HG03108 (cell line): ENCODE measurements around the gene STEAP1.
A peak's percentile ranks its signal among the peaks of the same experiment; 100 is the strongest.
"Not testable (repeated sequence)": the region's sequence is repeated elsewhere in the genome, so short reads cannot be mapped to it uniquely, and the experiment has no call there.

Experiments
- ATAC-seq: cut with Tn5 transposase; IDR thresholded peaks from one replicate; pipeline ENCODE4 v1.9.1; 2021; ENCODE audit warnings: moderate library complexity; ENCODE audit not compliant: unreplicated experiment

STEAP1 gene

DNA sequence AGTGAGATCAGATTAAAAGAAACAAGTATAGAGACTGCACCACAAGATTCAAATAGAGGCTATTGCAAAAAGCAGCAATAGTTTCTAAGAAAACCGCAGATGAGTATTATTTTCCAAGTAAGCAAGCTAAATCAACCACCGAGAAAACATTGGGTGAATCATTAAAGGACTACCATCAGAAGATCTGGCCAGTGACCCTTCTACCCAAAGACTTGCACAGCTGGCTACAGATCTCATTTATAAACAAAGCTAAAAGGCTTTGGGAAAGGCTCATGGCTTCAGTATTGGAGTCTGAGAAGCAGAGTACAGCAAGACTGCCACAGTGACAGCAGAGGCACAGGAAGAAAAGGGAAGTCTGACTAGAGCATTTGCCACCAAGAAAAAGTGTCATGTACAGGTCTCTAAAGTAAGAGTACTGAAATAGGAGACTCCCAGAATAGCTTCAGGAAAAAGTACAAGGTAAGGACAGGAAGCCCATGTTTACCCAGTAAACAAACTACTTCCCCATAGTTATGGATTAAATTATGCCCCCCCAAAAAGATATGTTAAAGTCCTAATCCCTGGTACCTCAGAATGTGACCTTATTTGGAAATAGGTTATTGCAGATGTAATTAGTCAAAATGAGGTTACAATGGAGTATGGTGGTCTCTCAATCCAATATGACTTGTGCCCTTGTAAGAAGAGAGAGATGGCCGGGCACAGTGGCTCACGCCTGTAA is 19.0 kb downstream of the STEAP1 start:
- peak; percentile 91 for ATAC-seq

DNA sequence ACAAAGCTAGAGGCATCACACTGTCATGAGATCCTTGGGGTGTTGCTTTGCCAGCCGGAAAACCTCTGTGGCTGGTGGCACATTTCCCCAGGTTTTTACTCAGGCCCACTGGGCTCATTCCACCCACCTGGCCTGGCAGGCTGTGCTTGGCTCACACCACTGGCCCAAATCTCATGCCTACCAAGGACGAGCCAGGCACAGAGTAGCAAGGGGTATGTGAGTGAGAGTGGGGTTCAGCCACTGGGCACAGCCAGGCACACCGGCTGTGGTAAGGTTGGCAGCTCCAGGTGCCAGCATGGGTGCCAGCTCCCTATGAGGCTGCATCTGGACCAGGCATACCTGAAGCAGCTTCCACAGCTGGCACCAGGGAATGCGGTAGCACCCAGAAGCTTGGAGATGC is 21.4 kb downstream of the STEAP1 start:
- no peak for ATAC-seq

DNA sequence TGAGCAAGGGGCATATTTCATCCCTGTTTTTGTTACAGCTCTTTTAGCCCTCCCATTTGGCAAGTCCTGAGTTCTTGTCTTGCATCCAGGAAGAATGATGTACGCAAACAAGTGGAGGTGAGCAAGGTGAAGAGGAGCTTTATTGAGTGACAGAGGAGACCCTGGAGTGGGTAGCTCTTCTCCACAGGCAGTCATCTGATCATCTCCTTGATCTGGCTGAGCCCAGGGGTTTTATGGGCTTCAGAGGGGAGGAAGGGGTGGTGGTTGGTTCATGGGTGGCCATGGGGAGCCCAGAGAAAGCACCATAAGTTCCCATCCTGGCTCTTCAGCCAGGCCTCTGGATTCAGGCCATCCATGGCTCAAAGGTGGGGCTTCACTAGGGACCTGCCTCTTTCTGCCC is 21.9 kb downstream of the STEAP1 start:
- ATAC-seq, result no peak

- ATAC-seq, result no peak
These were observed 23.9 kb downstream of the STEAP1 start for GRCh38 chr7:90178166-90178565.

DNA sequence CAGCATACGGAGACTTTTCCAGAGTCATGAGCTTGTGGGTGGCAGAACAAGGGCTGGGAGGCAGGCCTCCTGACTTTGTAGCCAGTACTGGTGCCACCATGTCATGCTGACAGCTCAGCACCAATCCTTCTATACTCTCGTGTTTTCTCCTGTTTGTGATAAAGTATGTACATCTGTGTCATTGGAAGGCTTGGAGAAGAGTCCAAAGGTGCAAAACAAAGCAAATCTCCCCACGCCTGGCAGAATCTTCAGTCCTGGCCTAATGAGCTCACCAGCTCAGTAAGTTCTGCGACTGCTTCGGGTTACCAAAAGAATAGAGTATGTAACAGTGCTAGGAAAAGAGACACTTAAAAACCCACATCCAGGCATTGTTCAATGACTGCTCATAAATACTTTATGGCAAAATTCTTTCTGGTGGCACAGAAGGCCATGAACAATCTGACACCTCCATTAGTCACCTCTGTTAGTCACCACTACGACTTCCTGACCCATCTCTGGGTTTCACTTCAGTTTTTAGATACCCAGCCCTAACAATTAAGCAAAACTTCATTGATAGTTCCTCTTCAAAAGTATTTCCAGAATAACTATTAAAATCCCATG is 24.5 kb downstream of the STEAP1 start:
- peak; percentile 96 for ATAC-seq

DNA sequence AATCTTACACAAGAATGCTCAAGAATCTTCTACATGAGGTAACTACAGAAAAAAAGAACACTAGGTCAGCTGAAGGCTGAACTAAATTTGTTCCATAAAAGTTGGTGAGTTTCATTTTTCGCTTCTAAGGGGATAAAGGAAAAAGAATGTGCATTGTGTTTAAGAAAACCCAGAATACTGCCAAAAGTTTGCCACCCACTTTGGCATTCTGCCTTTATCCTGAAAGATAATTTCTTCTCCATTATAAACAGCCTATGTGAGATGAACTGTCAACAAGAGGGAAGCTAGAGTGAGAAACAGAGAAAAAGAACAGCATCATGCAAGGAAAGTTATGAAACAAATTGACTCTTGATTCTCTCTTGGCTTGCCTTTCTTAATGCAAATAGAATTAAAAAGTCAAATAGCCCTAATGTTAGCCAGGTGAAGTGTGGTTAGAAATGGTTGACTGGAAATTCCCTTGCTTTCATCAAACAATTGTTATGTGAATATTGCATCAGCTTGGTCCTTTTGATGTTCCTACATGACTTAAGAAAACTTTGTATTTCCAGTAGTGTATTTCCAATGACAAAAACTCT is 25.8 kb downstream of the STEAP1 start:
- ATAC-seq, result no peak

DNA sequence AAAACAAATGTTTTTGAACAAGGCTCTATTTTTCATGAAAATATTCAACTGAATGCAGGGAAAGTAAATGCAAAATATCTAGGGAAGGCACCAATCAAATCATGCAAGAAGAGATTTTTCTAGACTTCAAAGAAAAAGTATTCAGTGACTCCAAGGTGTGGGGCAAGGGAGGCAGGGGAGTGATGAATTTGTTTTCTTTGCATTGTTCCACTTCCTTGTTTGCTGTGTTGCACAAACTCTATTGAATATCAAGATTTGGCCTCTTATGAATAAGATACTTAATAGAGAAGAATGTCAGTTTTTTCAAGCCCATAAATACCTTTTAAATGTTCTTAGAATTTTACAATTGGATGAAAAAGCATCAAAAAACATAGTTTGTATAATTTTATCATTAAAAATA is 26.4 kb downstream of the STEAP1 start:
- ATAC-seq, result no peak

- ATAC-seq, result no peak
These were observed 27.2 kb downstream of the STEAP1 start for GRCh38 chr7:90181485-90181884.

- ATAC-seq, result not testable (repeated sequence)
These were observed 32.0 kb downstream of the STEAP1 start for GRCh38 chr7:90186290-90186689.

DNA sequence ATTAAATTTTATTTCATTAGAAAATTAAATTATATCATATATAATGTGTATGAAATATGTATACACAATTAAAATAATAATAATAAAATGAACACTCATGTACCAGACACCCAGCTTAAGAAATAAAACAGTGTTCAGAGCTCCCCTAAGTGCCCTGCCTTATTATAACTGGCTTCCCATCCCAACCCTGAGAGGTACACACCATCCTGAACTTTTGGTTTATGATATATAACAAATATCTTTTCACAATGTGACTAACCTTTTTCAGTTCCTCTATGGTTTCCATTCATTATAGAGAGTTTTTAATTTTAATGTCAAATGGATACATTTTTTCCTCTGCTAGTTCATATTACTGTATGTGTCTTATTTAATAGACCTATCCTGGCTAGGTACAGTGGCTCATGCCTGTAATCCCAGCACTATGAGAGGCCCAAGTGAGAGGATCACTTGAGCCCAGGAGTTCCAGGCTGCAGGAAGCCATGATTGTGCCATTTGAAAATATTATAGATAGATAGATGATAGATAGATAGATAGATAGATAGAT is 33.3 kb downstream of the STEAP1 start:
- ATAC-seq, result no peak

DNA sequence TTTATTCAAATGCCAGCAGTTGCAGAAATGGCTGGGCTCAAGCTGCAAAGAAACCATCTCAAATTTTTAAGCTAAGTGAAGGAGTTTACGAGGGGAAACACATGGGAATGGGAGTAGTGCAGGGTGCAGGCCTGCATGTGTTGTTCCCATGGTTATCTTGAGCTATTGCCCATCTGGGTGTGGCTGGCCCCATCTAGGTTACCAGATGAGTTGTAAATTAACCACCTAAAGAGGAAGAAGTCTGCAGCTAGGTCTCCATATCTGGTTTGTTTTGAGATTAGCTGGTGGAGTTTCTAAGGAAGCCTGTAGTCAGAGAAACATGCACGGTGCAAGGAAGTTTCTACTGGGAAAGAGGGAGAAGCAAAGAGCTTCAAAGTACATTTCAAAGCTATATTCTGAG is 34.0 kb downstream of the STEAP1 start:
- peak; percentile 92 for ATAC-seq

DNA sequence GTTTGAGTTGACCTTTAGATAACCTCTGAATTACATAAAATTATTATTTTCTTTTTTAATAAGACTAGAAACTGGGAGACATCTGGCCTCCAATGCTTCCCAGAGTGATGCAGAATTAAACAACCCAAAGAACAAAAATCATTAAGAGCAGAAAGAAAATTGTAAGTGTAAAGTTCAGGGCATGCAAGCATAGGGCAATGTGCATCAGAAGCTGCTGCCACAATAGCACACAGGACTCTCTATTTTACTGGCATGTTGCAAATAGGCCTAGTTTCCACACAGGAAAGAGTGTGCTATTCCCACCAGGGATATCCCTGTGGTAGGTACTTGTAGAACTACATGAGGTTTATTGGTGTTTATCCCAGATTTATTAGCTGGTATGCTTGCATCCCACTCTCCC is 36.7 kb downstream of the STEAP1 start:
- no peak for ATAC-seq

GRCh38 chr7:90191648-90192047 is 37.4 kb downstream of the STEAP1 start:
- no peak for ATAC-seq

DNA sequence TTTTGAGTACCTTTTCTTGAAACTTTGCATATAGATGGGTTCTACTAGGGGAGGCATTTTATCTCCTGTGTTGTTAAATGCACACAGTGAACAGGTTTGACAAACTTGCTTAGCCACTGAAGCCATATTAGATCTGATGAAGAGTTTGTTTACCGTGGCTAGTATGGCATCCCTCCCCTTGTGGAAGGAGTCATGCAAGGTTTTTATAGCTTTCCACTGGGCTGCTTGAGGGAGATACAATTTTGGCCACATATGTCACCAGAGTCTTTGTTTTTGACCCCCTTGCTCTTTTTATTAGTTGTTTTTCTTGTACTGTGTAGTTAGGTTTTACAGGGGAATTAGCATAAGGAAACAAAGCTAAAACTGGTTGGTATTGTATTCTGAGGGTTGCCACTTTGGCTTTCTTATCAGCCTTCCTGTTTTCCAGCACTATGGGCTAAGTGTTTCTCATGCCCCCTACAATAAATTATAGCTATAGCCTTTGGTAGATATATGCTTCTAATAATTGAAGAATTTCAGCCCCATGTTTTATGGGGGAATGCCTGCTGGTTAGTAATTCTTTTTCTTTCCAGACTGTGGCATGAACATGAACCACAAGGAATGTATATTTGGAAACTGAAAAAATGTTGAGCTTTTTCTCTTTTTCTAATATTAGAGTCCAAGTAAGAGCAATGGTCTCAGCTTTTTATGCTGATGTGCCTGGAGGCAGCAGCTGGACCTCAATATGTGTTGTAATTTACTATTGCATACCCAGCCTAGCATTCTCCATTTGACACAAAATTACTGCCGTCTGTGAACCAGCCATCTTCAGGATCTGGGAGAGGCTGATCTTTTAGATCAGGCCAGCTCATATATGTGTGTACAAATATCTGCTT is 38.8 kb downstream of the STEAP1 start:
- no peak for ATAC-seq

GRCh38 chr7:90194911-90195809 is 40.9 kb downstream of the STEAP1 start:
- ATAC-seq, result no peak

GRCh38 chr7:90201500-90202195 is 47.4 kb downstream of the STEAP1 start:
- no peak for ATAC-seq

DNA sequence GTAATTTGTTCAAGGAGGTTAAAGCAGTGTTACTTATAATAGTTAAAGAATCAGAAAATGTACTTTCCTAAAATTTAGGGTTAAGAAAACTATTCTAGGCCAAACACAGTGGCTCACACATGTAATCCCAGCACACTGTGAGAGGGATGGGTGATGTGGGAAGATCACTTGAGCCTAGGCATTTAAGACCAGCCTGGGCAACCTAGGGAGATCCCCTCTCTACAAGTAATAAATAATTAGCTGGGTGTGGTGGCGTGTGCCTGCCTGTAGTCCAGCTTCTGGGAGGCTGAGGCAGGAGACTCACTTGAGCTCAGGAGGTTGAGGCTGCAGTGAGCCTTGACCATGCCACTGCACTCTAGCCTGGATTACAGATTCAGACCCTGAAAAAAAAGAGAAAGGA is 53.7 kb downstream of the STEAP1 start:
- no peak for ATAC-seq

DNA sequence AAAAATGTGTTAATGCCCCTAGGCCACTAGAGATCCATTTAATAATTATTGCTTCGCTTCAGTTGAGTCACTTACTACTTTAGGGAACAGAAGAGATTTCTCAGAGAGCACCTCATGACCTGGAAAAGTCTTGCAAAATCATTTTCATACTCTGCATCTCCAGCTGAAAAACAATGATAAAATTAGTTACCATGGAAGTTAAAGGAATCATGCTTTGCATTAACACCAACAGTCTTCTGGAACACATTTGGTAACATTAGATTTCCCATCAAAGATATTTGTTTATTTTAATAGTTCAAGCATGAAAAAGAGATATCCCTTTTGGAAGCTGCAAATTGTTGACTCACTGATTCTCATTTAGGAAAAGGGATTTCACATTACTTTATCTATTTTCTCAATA is 55.5 kb downstream of the STEAP1 start:
- ATAC-seq, result no peak

DNA sequence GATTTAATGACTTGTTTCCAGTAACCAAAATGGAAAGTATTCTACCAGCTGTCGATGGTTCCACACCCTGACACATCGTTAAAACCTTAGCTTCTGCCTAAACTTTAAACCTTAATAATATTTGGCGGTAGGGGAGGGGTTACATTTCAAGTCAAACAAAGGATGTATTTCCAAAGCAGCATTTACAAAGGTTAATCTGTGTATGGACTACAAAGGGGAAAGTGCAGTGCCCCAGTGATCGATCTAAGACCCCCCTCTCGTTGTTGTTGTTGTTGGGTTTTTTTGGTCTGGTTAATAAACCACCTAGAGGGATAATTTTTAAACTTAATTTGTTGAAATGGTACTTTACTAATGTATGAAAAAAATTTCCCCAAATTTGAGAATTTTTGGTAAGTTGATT is 56.2 kb downstream of the STEAP1 start:
- no peak for ATAC-seq

DNA sequence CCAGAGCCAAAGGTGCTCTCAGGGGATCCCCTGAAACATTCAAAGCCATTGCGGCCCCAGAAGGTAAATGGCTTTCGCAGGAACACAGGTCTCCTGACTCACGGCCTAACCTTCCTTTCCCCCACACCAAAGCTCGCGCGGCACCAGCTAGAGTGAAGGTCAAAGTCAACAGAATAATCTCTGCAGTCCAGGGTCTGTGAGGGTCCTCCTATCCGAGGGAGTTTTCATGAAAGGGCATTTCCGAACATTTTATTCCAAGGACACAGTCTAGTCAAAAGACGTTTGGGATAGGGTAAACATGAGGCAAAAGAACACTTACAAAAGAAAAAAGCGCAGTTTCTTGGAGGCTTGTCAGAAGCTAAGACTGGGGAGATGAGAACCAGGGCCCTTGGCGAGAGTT is 56.7 kb downstream of the STEAP1 start:
- ATAC-seq, result no peak
